ENCODE results near the gene RBPJ.

Gene RBPJ

GRCh38 chr4:26361297-26361696 is 40.5 kb downstream of the RBPJ start:
- DNase-seq (ENCODE audit: low read depth): no peak
- no peak overlapping the region for H3K4me3 ChIP-seq (ENCODE audit: low read depth, low read length)
- TF ChIP-seq CTCF (IDR thresholded peaks at IDR 0.05; ENCODE audit: low read depth, low read length, missing control alignments): no peak

- TF ChIP-seq CTCF (IDR thresholded peaks at IDR 0.05; ENCODE audit: low read depth, low read length, missing control alignments): no peak
- no peak overlapping the region for H3K4me3 ChIP-seq (ENCODE audit: low read depth, low read length)
- no peak for DNase-seq (ENCODE audit: low read depth)
These were observed 42.1 kb downstream of the RBPJ start for GRCh38 chr4:26362745-26363439.

- DNase-seq (ENCODE audit: low read depth): no peak
- H3K4me3 ChIP-seq (ENCODE audit: low read depth, low read length): no peak overlapping the region
- TF ChIP-seq CTCF (IDR thresholded peaks at IDR 0.05; ENCODE audit: low read depth, low read length, missing control alignments): no peak
These were observed 44.8 kb downstream of the RBPJ start for GRCh38 chr4:26365537-26366150.

GRCh38 chr4:26367811-26368210 is 47.0 kb downstream of the RBPJ start:
- no peak for DNase-seq (ENCODE audit: low read depth)
- no peak overlapping the region for H3K4me3 ChIP-seq (ENCODE audit: low read depth, low read length)
- no peak for TF ChIP-seq CTCF (IDR thresholded peaks at IDR 0.05; ENCODE audit: low read depth, low read length, missing control alignments)

GRCh38 chr4:26368685-26369084 is 47.9 kb downstream of the RBPJ start:
- no peak overlapping the region for H3K4me3 ChIP-seq (ENCODE audit: low read depth, low read length)
- no peak for DNase-seq (ENCODE audit: low read depth)
- TF ChIP-seq CTCF (IDR thresholded peaks at IDR 0.05; ENCODE audit: low read depth, low read length, missing control alignments): no peak

GRCh38 chr4:26369132-26369531 is 48.3 kb downstream of the RBPJ start:
- TF ChIP-seq CTCF (IDR thresholded peaks at IDR 0.05; ENCODE audit: low read depth, low read length, missing control alignments): no peak
- H3K4me3 ChIP-seq (ENCODE audit: low read depth, low read length): no peak overlapping the region
- DNase-seq (ENCODE audit: low read depth): no peak

GRCh38 chr4:26369581-26369980 is 48.8 kb downstream of the RBPJ start:
- no peak for TF ChIP-seq CTCF (IDR thresholded peaks at IDR 0.05; ENCODE audit: low read depth, low read length, missing control alignments)
- no peak overlapping the region for H3K4me3 ChIP-seq (ENCODE audit: low read depth, low read length)
- DNase-seq (ENCODE audit: low read depth): no peak

Data from GM12864 (cell line).